Measurements from ENCODE around the gene MEGF9.
A peak's percentile ranks its signal among the peaks of the same experiment; 100 is the strongest.
"Not testable (repeated sequence)": the region's sequence is repeated elsewhere in the genome, so short reads cannot be mapped to it uniquely, and the experiment has no call there.

Gene MEGF9

GRCh38 chr9:120654272-120654671 lies 60.0 kb downstream of the MEGF9 start:
- no peak for DNase-seq

- no peak for DNase-seq
These were observed 60.5 kb downstream of the MEGF9 start for GRCh38 chr9:120653762-120654161.

DNA sequence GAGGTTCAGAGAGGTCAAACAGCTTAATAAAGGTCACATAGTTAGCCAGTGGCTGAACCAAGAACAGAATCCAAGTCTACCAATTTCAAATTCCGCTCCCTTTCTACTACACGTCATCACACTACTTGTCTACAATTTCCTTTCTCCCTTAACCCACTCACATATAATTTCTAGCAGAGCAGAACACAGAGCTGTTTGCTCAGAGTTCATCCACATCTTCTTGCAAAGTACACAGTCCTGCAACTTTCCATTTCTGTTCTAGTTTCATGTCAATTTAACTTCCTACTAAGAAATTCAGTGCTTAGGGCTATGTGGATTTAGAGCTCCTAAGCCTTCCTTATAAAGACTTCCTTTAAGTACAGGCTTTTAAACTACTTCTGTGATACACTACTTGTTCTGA lies 61.3 kb downstream of the MEGF9 start:
- no peak for DNase-seq

- DNase-seq: no peak
These were observed 63.9 kb downstream of the MEGF9 start for GRCh38 chr9:120650352-120650751.

- DNase-seq: no peak
These were observed 65.6 kb downstream of the MEGF9 start for GRCh38 chr9:120648581-120649197.

DNA sequence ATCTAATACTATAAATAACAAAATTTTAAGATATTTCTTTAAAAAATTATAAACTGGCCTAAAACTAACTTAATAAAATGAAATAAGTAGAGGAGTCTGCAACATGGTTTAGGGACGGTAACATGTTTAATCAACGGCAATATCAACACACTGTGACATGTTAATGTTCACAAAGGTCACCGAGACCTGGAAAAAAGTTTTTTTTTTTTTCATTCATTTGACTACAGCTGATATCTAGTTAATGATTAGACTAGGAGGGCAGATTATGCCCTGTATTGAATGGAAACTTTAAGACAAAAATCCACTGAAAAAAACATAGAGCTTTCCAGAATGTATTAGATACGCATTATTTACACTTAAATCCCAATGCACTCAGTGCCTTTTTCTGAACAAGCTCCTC lies 67.3 kb downstream of the MEGF9 start:
- DNase-seq: no peak

DNA sequence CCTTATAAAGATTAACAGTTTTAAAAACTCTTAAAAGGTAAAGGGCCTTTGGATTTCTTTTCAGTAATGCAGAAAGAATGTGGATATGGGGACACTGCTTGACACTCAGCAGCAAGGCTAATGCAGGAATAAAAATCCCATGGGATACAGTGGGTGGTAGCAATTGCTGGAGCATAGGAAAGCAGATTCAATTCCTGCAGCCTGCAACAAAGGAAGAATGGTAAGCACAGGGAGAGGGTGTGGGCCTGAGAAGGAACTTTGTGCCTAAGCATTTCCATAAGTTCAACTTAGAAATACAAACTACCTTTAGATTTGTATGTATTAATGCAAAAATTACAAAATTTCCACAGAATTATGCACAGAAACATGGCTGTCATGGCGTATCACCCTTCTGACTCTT lies 68.5 kb downstream of the MEGF9 start:
- DNase-seq: peak; percentile 43

DNA sequence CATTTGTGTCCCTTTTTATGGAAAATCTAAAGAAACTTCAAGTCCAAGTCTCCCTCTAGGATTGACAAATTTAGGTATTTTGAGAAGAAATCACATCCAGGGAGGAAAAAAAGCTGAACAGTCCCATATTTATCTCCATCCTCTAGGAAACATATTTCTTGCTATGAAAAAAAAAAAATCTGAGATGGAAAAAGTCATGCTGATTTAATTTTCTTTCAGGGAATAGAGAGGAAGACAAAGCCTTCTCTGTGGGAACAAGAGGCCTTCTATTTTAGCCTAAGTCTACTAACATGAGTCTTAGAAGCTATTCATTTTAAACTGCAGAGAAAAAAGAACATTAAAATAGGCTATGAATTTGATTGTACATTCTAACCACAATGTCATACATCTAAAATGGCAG lies 71.2 kb downstream of the MEGF9 start:
- DNase-seq: no peak

DNA sequence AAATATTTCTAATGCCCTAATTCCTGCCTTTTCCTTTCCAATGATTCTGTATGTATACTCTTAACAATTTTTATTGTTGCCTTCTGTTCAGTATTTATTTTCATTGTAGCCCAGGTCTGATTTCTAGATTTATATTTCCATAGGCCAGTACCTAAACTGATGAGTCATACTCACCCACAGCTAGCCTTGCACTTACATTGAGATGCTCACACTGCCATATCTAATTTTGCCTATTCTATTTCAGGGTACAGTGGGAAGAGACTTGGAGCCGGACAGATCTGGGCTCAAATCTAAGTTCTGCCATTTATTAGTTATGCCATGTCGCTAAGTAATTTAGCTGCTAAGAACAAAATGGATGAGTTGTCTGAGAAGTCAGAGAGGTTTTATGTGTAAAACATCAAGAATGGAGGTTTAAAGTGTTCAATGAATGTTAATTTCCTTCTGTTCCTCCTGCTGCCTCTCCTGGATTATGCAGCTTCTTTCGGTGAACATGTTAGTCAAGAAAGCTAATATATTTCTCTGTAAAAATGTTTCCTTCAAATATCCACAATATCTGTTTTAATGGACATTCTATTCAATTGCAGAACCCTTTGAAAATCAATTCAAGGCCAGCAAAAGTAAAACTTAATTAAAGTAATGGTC lies 72.0 kb downstream of the MEGF9 start:
- DNase-seq: no peak

- not testable (repeated sequence) for DNase-seq
These were observed 73.4 kb downstream of the MEGF9 start for GRCh38 chr9:120640874-120641273.

- no peak for DNase-seq
These were observed 73.9 kb downstream of the MEGF9 start for GRCh38 chr9:120640380-120640779.

DNA sequence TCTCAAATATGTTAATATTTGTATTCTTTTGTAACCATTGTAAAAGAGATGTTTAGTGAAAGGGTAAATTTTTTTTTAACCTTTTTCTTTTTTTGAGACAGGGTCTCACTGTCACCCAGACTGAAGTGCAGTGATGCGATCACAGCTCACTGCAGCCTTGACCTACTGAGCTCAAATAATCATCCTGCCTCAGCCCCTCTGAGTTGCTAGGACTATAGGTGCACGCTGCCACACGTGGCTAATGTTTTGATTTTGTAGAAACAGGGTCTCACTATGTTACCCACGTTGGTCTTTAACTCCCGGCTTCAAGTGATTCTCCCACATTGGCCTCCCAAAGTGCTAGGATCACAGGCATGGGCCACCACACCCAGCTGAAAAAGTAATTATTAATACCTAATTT lies 76.4 kb downstream of the MEGF9 start:
- no peak for DNase-seq

DNA sequence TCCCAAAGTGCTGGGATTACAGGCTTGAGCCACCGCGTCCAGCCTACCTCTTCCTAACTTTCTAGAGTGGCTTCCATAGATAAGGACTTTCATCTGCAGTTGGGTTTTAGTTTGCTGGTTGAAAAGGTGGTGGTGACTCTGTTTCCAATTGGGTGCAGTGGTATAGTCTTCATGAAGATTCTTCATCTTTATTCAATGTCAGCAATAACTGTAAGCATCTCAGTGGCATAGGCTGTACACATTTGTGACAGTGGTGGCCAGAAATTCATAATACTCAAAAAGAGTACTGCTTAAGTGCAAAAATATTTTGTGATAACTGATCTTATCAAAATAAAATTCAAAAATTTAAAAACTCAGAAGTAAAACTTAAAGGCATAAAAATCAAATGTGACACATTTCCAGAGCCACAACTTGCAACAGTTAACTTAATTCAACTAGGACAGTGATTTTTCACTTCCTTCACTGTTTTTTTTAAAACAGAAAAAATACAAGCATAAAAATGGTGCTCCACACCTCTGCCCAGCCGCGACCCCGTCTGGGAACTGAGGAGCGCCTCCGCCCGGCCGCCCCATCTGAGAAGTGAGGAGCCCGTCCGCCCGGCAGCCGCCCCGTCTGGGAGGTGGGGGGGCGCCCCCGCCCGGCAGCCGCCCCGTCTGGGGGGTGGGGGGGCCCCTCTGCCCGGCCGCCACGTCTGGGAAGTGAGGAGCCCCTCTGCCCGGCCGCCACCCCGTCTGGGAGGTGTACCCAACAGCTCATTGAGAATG lies 77.9 kb downstream of the MEGF9 start:
- DNase-seq: no peak

- DNase-seq: no peak
These were observed 79.3 kb downstream of the MEGF9 start for GRCh38 chr9:120635011-120635410.

GRCh38 chr9:120630333-120630732 lies 83.9 kb downstream of the MEGF9 start:
- DNase-seq: no peak

DNA sequence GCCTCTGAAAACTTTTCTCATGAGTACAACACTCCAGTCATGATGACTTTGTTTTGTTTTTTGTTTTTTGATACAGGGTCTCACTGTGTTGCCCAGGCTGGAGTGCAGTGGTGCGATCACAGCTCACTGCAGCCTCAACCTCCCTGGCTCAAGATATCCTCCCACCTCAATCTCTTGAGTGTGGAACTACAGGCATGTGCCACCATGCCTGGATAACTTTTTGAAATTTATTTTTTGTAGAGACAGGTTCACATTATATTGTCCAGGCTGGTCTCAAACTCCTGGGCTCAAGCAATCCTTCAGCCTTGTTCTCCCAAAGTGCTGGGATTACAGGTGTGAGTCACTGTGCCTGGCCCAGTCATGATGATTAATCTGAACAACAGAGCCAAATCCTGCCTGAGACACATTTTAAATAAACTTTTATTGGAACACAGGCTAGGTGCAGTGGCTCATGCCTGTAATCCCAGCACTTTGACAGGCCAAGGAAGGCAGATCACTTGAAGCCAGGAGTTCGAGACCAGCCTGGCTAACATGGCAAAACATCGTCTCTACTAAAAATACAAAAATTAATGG lies 85.3 kb downstream of the MEGF9 start:
- DNase-seq: peak; percentile 48

DNA sequence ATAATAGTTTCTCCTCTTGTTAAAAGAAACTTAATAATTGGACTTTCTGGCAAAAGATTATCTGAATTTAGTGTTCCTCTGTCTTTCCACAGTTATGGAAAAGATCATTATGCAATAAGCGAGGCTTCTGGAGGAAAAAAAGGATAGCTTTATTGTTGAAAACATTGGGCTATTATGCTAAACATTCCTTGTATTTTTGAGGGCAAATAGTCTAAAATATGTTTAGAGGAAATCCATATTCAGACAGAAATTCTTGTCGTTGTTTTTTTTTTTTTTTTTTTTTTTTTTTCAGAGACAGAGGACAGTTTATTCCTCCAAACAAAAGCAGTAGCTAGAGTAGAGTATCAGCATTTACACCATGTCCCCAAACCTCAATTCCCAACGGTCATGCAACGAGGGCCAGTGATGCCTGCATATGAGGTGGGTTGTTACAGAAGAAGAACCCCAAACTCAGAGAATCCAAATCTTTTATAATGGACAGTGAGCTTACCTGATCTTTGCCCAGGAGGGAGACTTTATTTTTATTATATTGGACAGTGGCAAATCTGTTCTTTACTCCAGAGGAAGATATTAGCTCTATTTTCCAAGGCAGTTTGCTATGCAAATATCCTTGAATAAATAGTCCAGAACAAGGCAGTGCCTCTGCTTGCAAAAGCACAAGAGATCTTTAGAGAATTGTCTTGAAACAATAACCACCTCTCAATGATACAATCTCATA lies 85.9 kb downstream of the MEGF9 start:
- no peak for DNase-seq

- DNase-seq: no peak
These were observed 87.2 kb downstream of the MEGF9 start for GRCh38 chr9:120627073-120627472.

GRCh38 chr9:120626512-120626911 lies 87.8 kb downstream of the MEGF9 start:
- DNase-seq: no peak

DNA sequence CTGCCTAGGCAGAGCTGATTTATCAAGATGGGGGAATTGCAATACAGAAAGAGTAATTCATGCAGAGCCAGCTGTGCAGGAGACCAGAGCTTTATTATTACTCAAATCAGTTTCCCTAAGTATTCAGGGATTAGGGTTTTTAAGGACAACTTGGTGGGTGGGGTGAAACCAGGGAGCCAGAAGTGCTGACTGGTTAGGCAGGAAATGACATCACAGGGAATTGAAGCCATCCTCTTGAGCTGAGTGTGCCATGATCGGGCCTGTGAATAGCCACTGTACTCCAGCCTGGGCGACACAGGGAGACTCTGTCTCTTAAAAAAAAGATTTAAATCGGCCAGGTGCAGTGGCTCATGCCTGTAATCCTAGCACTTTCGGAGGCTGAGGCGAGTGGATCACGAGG lies 89.0 kb downstream of the MEGF9 start:
- DNase-seq: peak; percentile 34

GRCh38 chr9:120622790-120623189 lies 91.5 kb downstream of the MEGF9 start:
- no peak for DNase-seq

DNA sequence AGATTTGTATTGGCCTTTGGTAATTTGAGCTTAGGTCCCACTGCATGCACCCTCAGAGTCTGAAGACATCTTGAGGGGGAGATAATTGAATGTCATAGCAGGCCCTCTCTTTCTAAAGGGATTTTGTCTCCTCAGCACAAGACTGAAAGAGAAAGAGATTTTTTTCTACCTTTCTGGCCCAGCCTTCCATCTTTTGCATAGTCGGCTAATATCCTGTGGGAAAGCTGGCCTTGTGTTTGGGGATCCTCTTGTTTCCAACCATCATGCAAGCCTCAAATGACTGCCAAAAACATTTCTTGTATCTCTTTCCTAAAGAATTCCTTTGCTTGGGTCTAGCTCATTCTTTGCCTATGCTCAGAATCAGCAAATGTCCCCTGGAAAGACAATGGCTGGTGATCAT lies 92.3 kb downstream of the MEGF9 start:
- DNase-seq: no peak
